HG03469 (cell line): ENCODE data around the gene ACTA2.

Source experiments
- ATAC-seq: cut with Tn5 transposase; IDR thresholded peaks from one replicate; pipeline ENCODE4 v1.9.1; 2021; ENCODE audit warnings: mild to moderate bottlenecking, moderate library complexity, moderate number of reproducible peaks; ENCODE audit not compliant: unreplicated experiment

Gene ACTA2

GRCh38 chr10:88982366-88982765, 29.8 kb upstream of the ACTA2 start:
- no peak for ATAC-seq

- no peak for ATAC-seq
These were observed 28.9 kb upstream of the ACTA2 start for GRCh38 chr10:88981435-88981834.

- no peak for ATAC-seq
These were observed 28.2 kb upstream of the ACTA2 start for GRCh38 chr10:88980800-88981199.

- no peak for ATAC-seq
These were observed 27.7 kb upstream of the ACTA2 start for GRCh38 chr10:88980247-88980646.

GRCh38 chr10:88979603-88980002, 27.0 kb upstream of the ACTA2 start:
- ATAC-seq = no peak

- ATAC-seq = no peak
These were observed 26.6 kb upstream of the ACTA2 start for GRCh38 chr10:88979153-88979562.

GRCh38 chr10:88978463-88978862, 25.9 kb upstream of the ACTA2 start:
- no peak for ATAC-seq

- no peak for ATAC-seq
These were observed 22.8 kb upstream of the ACTA2 start for GRCh38 chr10:88975377-88975720.

- no peak for ATAC-seq
These were observed 22.1 kb upstream of the ACTA2 start for GRCh38 chr10:88974446-88975376.

- ATAC-seq = no peak
These were observed 21.4 kb upstream of the ACTA2 start for GRCh38 chr10:88974012-88974411.

- ATAC-seq = no peak
These were observed 18.9 kb upstream of the ACTA2 start for GRCh38 chr10:88971221-88972061.

GRCh38 chr10:88968391-88968790, 15.8 kb upstream of the ACTA2 start:
- no peak for ATAC-seq

GRCh38 chr10:88966797-88967196, 14.2 kb upstream of the ACTA2 start:
- ATAC-seq = no peak

- no peak for ATAC-seq
These were observed 12.4 kb upstream of the ACTA2 start for GRCh38 chr10:88964869-88965415.

GRCh38 chr10:88964360-88964759, 11.8 kb upstream of the ACTA2 start:
- no peak for ATAC-seq

- ATAC-seq = no peak
These were observed 10.7 kb upstream of the ACTA2 start for GRCh38 chr10:88963318-88963717.

- ATAC-seq = no peak
These were observed 9.8 kb upstream of the ACTA2 start for GRCh38 chr10:88962336-88962735.

GRCh38 chr10:88961266-88961665, 8.7 kb upstream of the ACTA2 start:
- no peak for ATAC-seq

- ATAC-seq = no peak
These were observed 8.2 kb upstream of the ACTA2 start for GRCh38 chr10:88960802-88961201.

- no peak for ATAC-seq
These were observed 6.1 kb upstream of the ACTA2 start for GRCh38 chr10:88958721-88959120.

- no peak for ATAC-seq
These were observed 4.8 kb upstream of the ACTA2 start for GRCh38 chr10:88957381-88957780.
